HG03432 (cell line): ENCODE measurements around the gene TIAM2.
"Not testable (repeated sequence)": the region's sequence is repeated elsewhere in the genome, so short reads cannot be mapped to it uniquely, and the experiment has no call there.

Source experiments
- ATAC-seq: cut with Tn5 transposase; IDR thresholded peaks from one replicate; pipeline ENCODE4 v1.9.1; 2021; ENCODE audit warnings: mild to moderate bottlenecking, moderate library complexity; ENCODE audit not compliant: unreplicated experiment

TIAM2 gene

DNA sequence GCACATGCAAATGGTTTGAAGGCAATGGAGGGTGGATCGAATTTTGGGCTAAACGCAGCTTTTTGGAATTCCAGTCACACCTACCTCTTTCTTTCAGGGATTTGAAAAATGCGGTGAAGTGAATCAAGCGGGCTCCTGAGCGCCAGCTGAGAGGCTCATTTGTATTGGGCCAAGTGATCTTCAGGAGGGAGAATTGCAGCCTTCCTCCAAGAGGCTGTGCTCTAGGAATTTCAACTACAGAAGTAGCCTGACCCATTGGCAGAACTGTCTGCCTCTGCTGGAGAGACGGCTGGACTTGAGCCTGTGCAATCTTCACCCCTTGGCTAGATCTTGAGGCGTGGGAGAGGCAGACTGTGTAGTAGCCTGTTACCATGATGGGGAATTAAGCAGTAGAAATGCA lies 5.7 kb upstream of the TIAM2 start:
- no peak for ATAC-seq

- ATAC-seq = no peak
Measured at GRCh38 chr6:154991207-154991606, 3.9 kb upstream of the TIAM2 start.

GRCh38 chr6:154993026-154993425 lies 2.1 kb upstream of the TIAM2 start:
- ATAC-seq = no peak

DNA sequence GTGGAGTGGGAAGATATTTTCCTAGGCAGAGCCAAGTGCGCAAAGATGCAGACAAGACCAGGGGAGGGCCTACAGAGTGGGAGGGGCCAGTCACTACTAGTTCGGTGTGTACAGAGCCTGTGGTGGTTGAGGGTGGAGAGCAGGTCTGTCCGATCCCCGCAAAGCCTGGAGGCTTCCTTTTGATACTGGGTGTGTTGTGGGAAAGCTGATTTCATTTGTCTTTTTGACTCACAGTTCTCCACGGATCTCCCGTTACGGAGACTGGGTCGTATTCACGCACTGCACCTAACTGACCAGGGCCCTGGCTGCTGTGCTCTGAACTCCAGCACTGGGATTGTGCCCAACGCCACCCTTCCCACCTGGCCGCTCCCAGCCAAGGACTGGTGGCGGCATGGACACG lies 1.4 kb upstream of the TIAM2 start:
- no peak for ATAC-seq

DNA sequence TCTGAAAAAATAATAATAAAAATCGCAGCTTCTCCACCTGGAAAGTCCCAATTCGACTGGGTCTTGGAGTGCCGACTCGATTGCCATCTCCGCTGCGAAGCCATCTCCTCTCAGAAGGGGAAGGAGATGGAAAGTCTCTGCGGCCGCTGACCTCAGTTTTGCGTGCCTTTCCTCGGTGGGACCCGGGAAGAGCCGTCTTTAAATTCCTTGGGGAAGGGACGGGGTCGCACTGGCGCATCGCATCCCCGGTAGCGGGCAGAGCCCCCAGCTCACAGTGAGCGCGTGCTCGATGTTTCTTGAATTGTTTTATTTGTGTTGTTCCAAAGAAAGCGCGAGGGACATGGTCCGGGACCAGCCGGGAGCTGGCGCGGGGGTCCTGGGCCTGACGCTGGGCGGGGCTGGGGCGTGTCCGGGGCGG lies 270 bp upstream of the TIAM2 start:
- no peak for ATAC-seq

DNA sequence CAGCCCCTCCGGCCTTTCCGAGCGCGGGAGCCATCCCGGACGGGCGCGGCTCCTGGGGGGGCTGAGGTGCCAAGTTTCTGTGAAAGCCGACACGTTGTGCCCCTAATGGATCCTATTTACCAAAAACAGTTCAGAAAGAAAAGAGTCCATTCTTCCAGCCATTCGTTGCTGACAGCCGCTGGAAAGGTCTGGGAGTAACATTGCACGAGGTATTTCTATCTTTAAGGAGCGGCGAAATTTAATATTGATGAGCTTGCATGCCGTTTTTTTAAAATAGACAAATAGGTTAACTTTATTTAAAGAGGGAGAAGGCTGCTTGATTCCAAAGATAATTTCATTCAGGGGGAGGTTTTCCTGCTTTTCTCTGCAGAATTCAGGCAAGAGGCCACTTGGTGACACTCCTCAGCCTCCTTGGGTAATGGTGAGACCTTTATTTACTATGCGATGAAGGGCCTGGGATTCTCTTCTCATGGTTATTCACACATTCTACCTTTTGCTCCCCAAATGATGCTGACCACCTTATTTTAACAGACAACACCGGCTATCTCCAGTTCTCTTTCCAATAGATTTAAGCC lies 988 bp downstream of the TIAM2 start:
- no peak for ATAC-seq

DNA sequence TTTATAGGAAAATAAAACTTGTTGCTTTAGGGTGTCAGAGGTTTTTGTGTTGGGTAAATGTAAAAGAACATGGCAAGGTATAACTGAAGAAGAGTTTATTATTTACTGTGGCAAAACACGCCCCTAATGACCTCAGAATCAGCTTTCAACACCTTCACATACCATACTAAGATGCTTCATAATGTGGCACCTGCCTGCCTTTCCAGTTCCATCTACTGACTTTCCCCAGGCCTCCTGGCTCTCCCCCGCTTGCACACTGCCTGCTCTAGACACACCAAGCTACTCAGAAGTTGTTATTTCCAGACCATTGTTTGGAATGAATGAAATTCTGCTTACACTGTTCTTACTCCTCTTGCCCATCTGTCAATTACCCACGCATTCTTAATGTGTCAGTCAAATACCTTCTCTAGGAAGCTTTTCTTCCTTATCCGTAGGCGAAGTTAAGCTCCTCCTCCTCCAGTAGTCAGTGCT lies 1.8 kb downstream of the TIAM2 start:
- ATAC-seq = no peak

DNA sequence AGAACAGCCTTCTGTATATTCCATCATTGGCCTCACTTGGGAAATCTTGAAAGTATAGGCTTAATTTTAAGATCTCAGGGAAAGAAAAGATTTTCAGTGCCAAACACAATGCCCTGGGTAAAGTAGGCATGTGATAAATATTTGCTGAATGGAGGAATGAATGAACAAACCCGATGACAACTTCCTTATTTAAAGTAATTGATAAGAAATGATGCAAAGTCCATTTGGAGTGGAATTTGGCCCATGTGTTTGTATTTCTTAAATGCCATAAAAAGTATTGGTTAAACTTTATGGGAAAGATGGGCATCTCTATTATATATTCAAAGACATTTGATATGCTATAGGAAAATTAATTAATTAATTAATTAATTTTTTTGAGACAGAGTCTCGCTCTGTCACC lies 3.7 kb downstream of the TIAM2 start:
- ATAC-seq = no peak

- no peak for ATAC-seq
Measured at GRCh38 chr6:155001482-155001881, 6.4 kb downstream of the TIAM2 start.

GRCh38 chr6:155001934-155002333 lies 6.8 kb downstream of the TIAM2 start:
- ATAC-seq = no peak

GRCh38 chr6:155003476-155003875 lies 8.4 kb downstream of the TIAM2 start:
- ATAC-seq = no peak

DNA sequence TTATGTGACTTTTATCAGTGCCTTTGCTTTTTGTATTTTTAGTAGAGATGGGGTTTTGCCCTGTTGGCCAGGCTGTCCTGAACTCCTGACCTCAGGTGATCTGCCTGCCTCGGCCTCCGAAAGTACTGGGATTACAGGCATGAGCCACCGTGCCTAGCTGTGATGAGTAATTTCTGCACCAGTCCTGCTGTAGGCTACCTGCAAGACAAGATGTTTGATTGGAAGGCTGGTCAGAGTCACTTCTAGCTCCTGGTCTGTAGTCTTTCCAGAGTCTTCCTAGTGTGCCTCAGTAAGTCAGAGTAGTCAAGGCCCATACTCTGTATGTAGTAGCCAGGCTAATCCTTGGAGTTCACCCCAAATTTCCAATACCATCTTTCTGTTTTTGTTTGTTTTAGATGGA lies 8.9 kb downstream of the TIAM2 start:
- ATAC-seq = no peak

GRCh38 chr6:155004576-155005372 lies 9.7 kb downstream of the TIAM2 start:
- no peak for ATAC-seq

- no peak for ATAC-seq
Measured at GRCh38 chr6:155008625-155009024, 13.5 kb downstream of the TIAM2 start.

GRCh38 chr6:155010940-155011339 lies 15.8 kb downstream of the TIAM2 start:
- ATAC-seq = no peak

- ATAC-seq = no peak
Measured at GRCh38 chr6:155011809-155012291, 16.7 kb downstream of the TIAM2 start.

- ATAC-seq = no peak
Measured at GRCh38 chr6:155013457-155013876, 18.4 kb downstream of the TIAM2 start.

DNA sequence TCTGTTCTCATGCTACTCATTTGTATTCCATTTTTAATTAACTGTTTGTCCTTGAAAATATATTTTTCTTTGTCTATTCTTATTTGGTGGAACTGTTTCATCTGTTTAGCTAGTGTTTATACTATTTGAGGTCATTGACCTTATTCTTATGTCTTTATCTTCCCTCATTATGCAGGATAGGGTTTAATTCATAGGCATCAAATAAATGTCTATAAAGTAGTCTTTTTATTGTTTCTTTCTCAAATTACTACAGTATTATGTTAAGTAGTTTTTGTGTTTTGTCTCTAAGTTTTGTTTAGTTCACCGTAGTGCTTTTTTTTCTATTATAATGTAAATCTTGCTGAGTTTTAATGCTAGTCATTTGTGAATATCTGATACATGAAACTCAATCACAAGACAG lies 19.0 kb downstream of the TIAM2 start:
- ATAC-seq = no peak

GRCh38 chr6:155014670-155015300 lies 19.7 kb downstream of the TIAM2 start:
- no peak for ATAC-seq

DNA sequence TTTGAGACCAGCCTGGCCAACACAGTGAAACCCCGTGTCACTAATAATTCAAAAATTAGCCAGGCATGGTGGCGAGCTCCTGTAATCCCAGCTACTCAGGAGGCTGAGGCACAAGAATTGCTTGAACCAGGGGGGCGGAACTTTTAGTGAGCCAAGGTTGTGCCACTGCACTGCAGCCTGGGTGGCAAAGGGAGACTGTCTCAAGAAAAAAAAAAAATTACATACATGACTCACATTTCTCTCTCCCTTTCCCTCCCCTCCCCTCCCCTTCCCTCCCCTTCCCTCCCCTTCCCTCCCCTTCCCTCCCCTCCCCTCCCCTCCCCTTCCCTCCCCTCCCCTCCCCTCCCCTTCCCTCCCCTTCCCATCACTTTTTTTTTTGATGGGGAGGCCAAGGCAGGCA lies 23.3 kb downstream of the TIAM2 start:
- not testable (repeated sequence) for ATAC-seq

DNA sequence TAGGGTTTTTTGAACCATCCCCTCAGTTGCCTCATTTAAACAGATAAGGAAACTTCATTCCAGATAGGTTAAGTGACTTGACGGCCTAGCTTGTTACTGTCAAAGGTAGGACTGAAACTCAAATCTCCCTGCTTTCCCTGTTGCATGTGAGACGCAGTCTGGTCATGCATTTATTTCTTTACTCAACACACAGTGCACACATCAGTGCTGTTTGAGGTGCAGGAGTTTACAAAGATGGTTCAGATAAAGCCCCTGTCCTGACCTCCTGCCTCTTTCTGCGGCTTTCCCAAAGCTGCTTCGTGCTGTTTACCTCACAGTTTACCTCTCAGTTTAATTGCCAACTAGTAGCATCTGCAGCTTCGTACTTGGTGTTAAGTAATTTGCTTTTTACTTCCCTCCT lies 26.6 kb downstream of the TIAM2 start:
- ATAC-seq = no peak

DNA sequence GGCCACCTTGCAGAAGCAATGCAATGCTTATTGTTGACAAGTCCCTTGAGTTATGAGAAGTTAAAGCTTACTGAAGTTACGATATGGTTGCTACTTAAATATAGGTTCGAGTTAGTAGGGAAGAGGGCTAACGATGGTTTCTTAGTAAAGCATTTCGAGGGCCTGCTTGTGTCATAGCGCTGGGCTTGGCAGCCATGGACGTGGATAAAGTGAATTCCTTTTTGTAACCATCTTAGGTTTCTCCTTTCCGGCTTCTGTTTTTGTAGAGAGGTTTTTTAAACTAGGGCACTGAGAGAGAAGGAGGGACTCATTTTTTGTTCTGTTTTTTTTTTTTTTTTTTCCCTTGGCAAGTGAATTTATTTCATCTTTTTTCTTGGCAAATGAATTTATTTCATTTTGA lies 27.6 kb downstream of the TIAM2 start:
- no peak for ATAC-seq
